Keratinocyte (primary cell): ENCODE measurements around the gene ATL2. TPM values are rescaled to one million over a fixed set of nuclear protein-coding genes. Genes with fewer than 3 reads are reported as not detected.

ENCODE experiments used
- DNase-seq: peaks from one replicate; pipeline ENCODE4 v3.0.0-alpha.2; 2011; ENCODE audit warnings: low read depth, missing footprints, low spot score
- FAIRE-seq: peaks from 2 replicates; lab custom pipeline; 2011; peaks lifted over from hg19 to GRCh38; lab: Jason Lieb, UNC
- H2AFZ ChIP-seq: 2 replicates; pipeline ENCODE4 v1.6.0; 2012; ENCODE audit warnings: low read length, control low read depth, inconsistent platforms; ENCODE audit not compliant: control insufficient read depth
- H3K27ac ChIP-seq: 2 replicates; pipeline ENCODE4 v1.5.1; 2011; ENCODE audit warnings: low read length; ENCODE audit not compliant: control insufficient read depth, insufficient read depth
- H3K27me3 ChIP-seq: 3 replicates; pipeline ENCODE4 v1.6.0; 2011; ENCODE audit warnings: low read length; ENCODE audit not compliant: control insufficient read depth, insufficient read depth; ENCODE audit errors: extremely low read depth
- H3K36me3 ChIP-seq, 2 experiments: 2 replicates in 1 of 2; 3 replicates in 1 of 2; pipeline ENCODE4 v1.5.1; 2011; ENCODE audit warnings: low read length in 2 of 2, mild to moderate bottlenecking in 1 of 2; ENCODE audit not compliant: control insufficient read depth in 2 of 2, insufficient read depth in 2 of 2; ENCODE audit errors: extremely low read depth in 1 of 2
- H3K4me1 ChIP-seq: 3 replicates; pipeline ENCODE4 v1.5.1; 2011; ENCODE audit warnings: low read length; ENCODE audit not compliant: control insufficient read depth, insufficient read depth; ENCODE audit errors: extremely low read depth
- H3K4me2 ChIP-seq: 3 replicates; pipeline ENCODE4 v1.6.0; 2011; ENCODE audit warnings: low read depth, low read length; ENCODE audit not compliant: control insufficient read depth, insufficient read depth; ENCODE audit errors: extremely low read depth
- H3K4me3 ChIP-seq, 3 experiments: fragments of 200-600 bp in 1 of 3; sonication (generic) in 1 of 3; 2 replicates in 2 of 3; 3 replicates in 1 of 3; pipeline ENCODE4 v1.5.1; 2011 to 2016; ENCODE audit warnings: low read length in 3 of 3, mild to moderate bottlenecking in 3 of 3, control low read depth in 2 of 3, inconsistent platforms in 1 of 3, low read depth in 1 of 3, mixed read lengths in 1 of 3, mixed run types in 1 of 3, moderate library complexity in 1 of 3; ENCODE audit not compliant: control insufficient read depth in 2 of 3, insufficient read depth in 2 of 3; ENCODE audit errors: extremely low read depth in 1 of 3
- H3K79me2 ChIP-seq: 2 replicates; pipeline ENCODE4 v1.6.0; 2012; ENCODE audit warnings: low read length; ENCODE audit not compliant: control insufficient read depth, insufficient read depth
- H3K9ac ChIP-seq: 3 replicates; pipeline ENCODE4 v1.6.0; 2011; ENCODE audit warnings: low read length; ENCODE audit not compliant: control insufficient read depth, insufficient read depth; ENCODE audit errors: extremely low read depth
- H3K9me1 ChIP-seq: 3 replicates; pipeline ENCODE4 v1.6.0; 2011; ENCODE audit warnings: low read length; ENCODE audit not compliant: control insufficient read depth, insufficient read depth; ENCODE audit errors: extremely low read depth
- H3K9me3 ChIP-seq: 2 replicates; pipeline ENCODE4 v1.5.1; 2012; ENCODE audit warnings: low read depth, low read length; ENCODE audit not compliant: control insufficient read depth
- H4K20me1 ChIP-seq: 3 replicates; pipeline ENCODE4 v1.6.0; 2011; ENCODE audit warnings: low read length; ENCODE audit not compliant: control insufficient read depth, insufficient read depth; ENCODE audit errors: extremely low read depth
- EZH2 ChIP-seq: IDR thresholded peaks from one replicate; pipeline ENCODE4 v1.6.1; 2012; ENCODE audit warnings: inconsistent platforms, mild to moderate bottlenecking, low read length, moderate library complexity
- dilution Hi-C: fragments of 300-500 bp; cut with MboI; formaldehyde crosslinking; loops from one replicate; pipeline ENCODE4 v1.7.0; 2020; ENCODE audit warnings: low sequenced_read_pairs; ENCODE audit not compliant: extremely low pct_ligation_motif_present
- polyA plus RNA-seq, 5 experiments: library from polyadenylated mRNA; depleted of rRNA in 3 of 5; stranded (reverse) in 3 of 5; stranded (forward) in 1 of 5; unstranded in 1 of 5; fragments of >200 nt; gene quantifications; 1 replicate in 1 of 5; 2 replicates in 3 of 5; 3 replicates in 1 of 5; pipeline versions ENCODE4 v1.2.1 to v1.2.3, GENCODE V29; 2011 to 2012; ENCODE audit warnings: missing spikeins in 2 of 5, low read depth in 1 of 5, low replicate concordance in 1 of 5
- TF ChIP-seq, protein P1 (sequence below), 3 experiments: IDR thresholded peaks in 1 of 3; conservative IDR thresholded peaks in 1 of 3; optimal IDR thresholded peaks in 1 of 3; 2 replicates in 2 of 3; 3 replicates in 1 of 3; pipeline versions ENCODE3 to v1.5.1; 2011; ENCODE audit warnings: low read length in 3 of 3, mild to moderate bottlenecking in 3 of 3, moderate library complexity in 2 of 3, control low read depth in 1 of 3, inconsistent platforms in 1 of 3; ENCODE audit not compliant: insufficient read depth in 2 of 3; ENCODE audit errors: extremely low read depth in 1 of 3

The ATL2 gene
- polyA plus RNA-seq, 1 donor (not counting 4 experiments of a cell fraction or from before 2014, with no cell fraction given) = 83.2 TPM

DNA sequence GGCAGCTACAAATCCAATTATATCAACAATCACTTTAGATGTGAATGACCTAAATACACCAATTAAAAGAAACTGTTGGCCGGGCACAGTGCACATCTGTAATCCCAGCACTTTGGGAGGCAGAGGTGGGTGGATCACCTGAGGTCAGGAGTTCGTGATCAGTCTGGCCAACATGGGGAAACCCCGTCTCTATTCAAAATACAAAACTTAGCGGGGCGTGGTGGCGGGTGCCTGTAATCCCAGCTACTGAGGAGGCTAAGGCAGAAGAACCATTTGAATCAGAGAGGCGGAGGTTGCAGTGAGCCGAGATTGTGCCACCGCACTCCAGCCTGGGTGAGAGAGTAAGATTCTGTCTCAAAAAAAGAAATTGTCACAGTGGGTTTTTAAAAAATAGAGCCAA is 49.5 kb downstream of the ATL2 start:
- no peak overlapping the region for H2AFZ ChIP-seq
- H3K4me2 ChIP-seq = no peak overlapping the region
- no peak overlapping the region for H3K27ac ChIP-seq
- TF ChIP-seq, protein P1, sequence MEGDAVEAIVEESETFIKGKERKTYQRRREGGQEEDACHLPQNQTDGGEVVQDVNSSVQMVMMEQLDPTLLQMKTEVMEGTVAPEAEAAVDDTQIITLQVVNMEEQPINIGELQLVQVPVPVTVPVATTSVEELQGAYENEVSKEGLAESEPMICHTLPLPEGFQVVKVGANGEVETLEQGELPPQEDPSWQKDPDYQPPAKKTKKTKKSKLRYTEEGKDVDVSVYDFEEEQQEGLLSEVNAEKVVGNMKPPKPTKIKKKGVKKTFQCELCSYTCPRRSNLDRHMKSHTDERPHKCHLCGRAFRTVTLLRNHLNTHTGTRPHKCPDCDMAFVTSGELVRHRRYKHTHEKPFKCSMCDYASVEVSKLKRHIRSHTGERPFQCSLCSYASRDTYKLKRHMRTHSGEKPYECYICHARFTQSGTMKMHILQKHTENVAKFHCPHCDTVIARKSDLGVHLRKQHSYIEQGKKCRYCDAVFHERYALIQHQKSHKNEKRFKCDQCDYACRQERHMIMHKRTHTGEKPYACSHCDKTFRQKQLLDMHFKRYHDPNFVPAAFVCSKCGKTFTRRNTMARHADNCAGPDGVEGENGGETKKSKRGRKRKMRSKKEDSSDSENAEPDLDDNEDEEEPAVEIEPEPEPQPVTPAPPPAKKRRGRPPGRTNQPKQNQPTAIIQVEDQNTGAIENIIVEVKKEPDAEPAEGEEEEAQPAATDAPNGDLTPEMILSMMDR (optimal IDR thresholded peaks at IDR 0.05 in 1 of 3, IDR thresholded peaks at IDR 0.05 in 1 of 3, conservative IDR thresholded peaks at IDR 0.05 in 1 of 3; ENCODE audit: extremely low read depth in 1 of 3, insufficient read depth in 2 of 3, low read length in 3 of 3) = no peak
- TF ChIP-seq EZH2 = no peak
- no peaks in the 10 kb centered on the region for H3K27me3 ChIP-seq
- H3K79me2 ChIP-seq = peaks cover 57% of the 10 kb centered on the region
- no peaks in the 10 kb centered on the region for H3K36me3 ChIP-seq
- H4K20me1 ChIP-seq = no peaks in the 10 kb centered on the region
- H3K9ac ChIP-seq = no peak overlapping the region
- DNase-seq (no peak), FAIRE-seq (no peak)
- H3K4me3 ChIP-seq = no peak overlapping the region
- no peaks in the 10 kb centered on the region for H3K4me1 ChIP-seq
- H3K9me1 ChIP-seq = no peaks in the 10 kb centered on the region
- no peaks in the 10 kb centered on the region for H3K9me3 ChIP-seq
- dilution Hi-C loops = loop anchor here (25.0 kb wide), 1 partner anchor 185 kb away; no protein-coding TSS in a partner anchor

GRCh38 chr2:38323623-38324022 is 53.5 kb downstream of the ATL2 start:
- Histone ChIP-seq H3K9ac (no peak overlapping the region), H3K27me3 (no peaks in the 10 kb centered on the region), H4K20me1 (no peaks in the 10 kb centered on the region), H3K4me1 (no peaks in the 10 kb centered on the region), H3K9me1 (no peaks in the 10 kb centered on the region), H3K27ac (no peak overlapping the region), H3K4me3 (no peak overlapping the region), H3K9me3 (no peaks in the 10 kb centered on the region), H2AFZ (no peak overlapping the region), H3K36me3 (peaks cover 0 to 8% of the 10 kb centered on the region in 2 experiments), H3K79me2 (peaks cover 49% of the 10 kb centered on the region), H3K4me2 (no peak overlapping the region)
- FAIRE-seq (no peak), DNase-seq (no peak)
- TF ChIP-seq, protein P1 (optimal IDR thresholded peaks at IDR 0.05 in 1 of 3, IDR thresholded peaks at IDR 0.05 in 1 of 3, conservative IDR thresholded peaks at IDR 0.05 in 1 of 3; ENCODE audit: extremely low read depth in 1 of 3, insufficient read depth in 2 of 3, low read length in 3 of 3) = no peak
- TF ChIP-seq EZH2 = no peak
- dilution Hi-C loops = no loop called here
